ENCODE measurements around the gene GGCT. TPM values are rescaled to one million over a fixed set of nuclear protein-coding genes. Genes with fewer than 3 reads are reported as not detected.
"Not testable (repeated sequence)": the region's sequence is repeated elsewhere in the genome, so short reads cannot be mapped to it uniquely, and the experiment has no call there.

GGCT gene
- total RNA-seq, 3 donors from 2014 or later, result 25.3 to 59.6 (median 44.6) TPM

GRCh38 chr7:30511973-30512662 lies 7.5 kb upstream of the GGCT start:
- H3K27me3 ChIP-seq, result no peaks in the 10 kb centered on the region
- no peak overlapping the region for H3K27ac ChIP-seq
- no peaks in the 10 kb centered on the region for H3K9me3 ChIP-seq
- peaks cover 3 to 4% of the 10 kb centered on the region in 2 donors for H3K4me1 ChIP-seq
- intact Hi-C loops (cut with DNase I; ENCODE audit: low total_unique reads), result no loop called here
- TF ChIP-seq POLR2A (IDR thresholded peaks at IDR 0.05) (no peak), CTCF (IDR thresholded peaks at IDR 0.05) (no peak), POLR2AphosphoS5 (IDR thresholded peaks at IDR 0.05) (no peak)
- H3K36me3 ChIP-seq, result no peaks in the 10 kb centered on the region
- no peak for DNase-seq (ENCODE audit: low spot score in 2 of 2)
- H3K4me3 ChIP-seq, result no peak overlapping the region

GRCh38 chr7:30511494-30511893 lies 6.9 kb upstream of the GGCT start:
- Histone ChIP-seq H3K27ac (no peak overlapping the region), H3K4me1 (peaks cover 3 to 4% of the 10 kb centered on the region in 2 donors), H3K9me3 (no peaks in the 10 kb centered on the region), H3K27me3 (no peaks in the 10 kb centered on the region), H3K4me3 (no peak overlapping the region), H3K36me3 (no peaks in the 10 kb centered on the region)
- no peak for DNase-seq (ENCODE audit: low spot score in 2 of 2)
- no peak for TF ChIP-seq POLR2AphosphoS5 (IDR thresholded peaks at IDR 0.05)
- no peak for TF ChIP-seq CTCF (IDR thresholded peaks at IDR 0.05)
- no peak for TF ChIP-seq POLR2A (IDR thresholded peaks at IDR 0.05)
- intact Hi-C loops (cut with DNase I; ENCODE audit: low total_unique reads), result no loop called here

GRCh38 chr7:30510124-30511075 lies 5.8 kb upstream of the GGCT start:
- Histone ChIP-seq H3K4me1 (peaks cover 3 to 4% of the 10 kb centered on the region in 2 donors), H3K27ac (peak overlapping the region; percentile 28 to 71), H3K4me3 (no peak overlapping the region), H3K36me3 (no peaks in the 10 kb centered on the region), H3K9me3 (no peaks in the 10 kb centered on the region), H3K27me3 (no peaks in the 10 kb centered on the region)
- DNase-seq (ENCODE audit: low spot score in 2 of 2), result no peak
- intact Hi-C loops (cut with DNase I; ENCODE audit: low total_unique reads), result no loop called here
- TF ChIP-seq CTCF (IDR thresholded peaks at IDR 0.05) (peak; percentile 74 to 89 (median 80)), POLR2A (IDR thresholded peaks at IDR 0.05) (no peak), POLR2AphosphoS5 (IDR thresholded peaks at IDR 0.05) (no peak)

GRCh38 chr7:30509171-30509857 lies 4.7 kb upstream of the GGCT start:
- Histone ChIP-seq H3K4me3 (peak overlapping the region in 2 of 3 donors; percentile 2 to 16), H3K27ac (peak overlapping the region; percentile 68 to 71)
- H3K27me3 ChIP-seq; H3K9me3 ChIP-seq; H3K36me3 ChIP-seq; H3K4me1 ChIP-seq; DNase-seq (ENCODE audit: low spot score in 2 of 2); intact Hi-C loops (cut with DNase I; ENCODE audit: low total_unique reads): not testable (repeated sequence)

GRCh38 chr7:30507346-30507900 lies 2.8 kb upstream of the GGCT start:
- intact Hi-C loops (cut with DNase I; ENCODE audit: low total_unique reads); H3K9me3 ChIP-seq; H3K36me3 ChIP-seq; H3K27ac ChIP-seq; H3K27me3 ChIP-seq; H3K4me3 ChIP-seq; DNase-seq (ENCODE audit: low spot score in 2 of 2): not testable (repeated sequence)
- peaks cover 7 to 15% of the 10 kb centered on the region in 2 donors for H3K4me1 ChIP-seq
